Upper lobe of left lung (tissue), 4 donors: Measurements from ENCODE around the gene PTH2.

Experiments
- CTCF ChIP-seq, 6 experiments: fragments of 450-650 bp in 4 of 6; fragments of 200-600 bp in 2 of 6; sonication (generic) in 2 of 6; IDR thresholded peaks; one replicate each; pipeline ENCODE4 v1.5.1; 2016 to 2019; ENCODE audit warnings: antibody characterized with exemption in 6 of 6
- POLR2A ChIP-seq, 4 donors: fragments of 450-650 bp; IDR thresholded peaks; one replicate each; pipeline ENCODE4 v1.5.1; 2016 to 2017; ENCODE audit warnings: antibody characterized with exemption in 4 of 4, mild to moderate bottlenecking in 2 of 4

- TF ChIP-seq CTCF (IDR thresholded peaks at IDR 0.05), result no peak
- TF ChIP-seq POLR2A (IDR thresholded peaks at IDR 0.05), result no peak
Measured at GRCh38 chr19:49434907-49435583, 11.8 kb upstream of the PTH2 start.
